HepG2 (cell line): ENCODE data around the gene NCAM2. TPM values are rescaled to one million over a fixed set of nuclear protein-coding genes. Genes with fewer than 3 reads are reported as not detected.

ENCODE experiments used
- ATAC-seq: fragments of 200-7000 bp; cut with Tn5 transposase; 3 replicates; pipeline ENCODE4 v1.9.1; 2020; ENCODE audit warnings: mild to moderate bottlenecking, moderate library complexity
- BruUV-seq: library from RNA; stranded (reverse); fragments of 400-500 nt; replicated peaks from 2 replicates; lab custom pipeline; 2021; lab: Mats Ljungman, UMichigan
- CTCF ChIA-PET: fragments of 300-600 bp; formaldehyde crosslinking; extraction: SDS; loops from one replicate; lab custom pipeline; 2021; ENCODE audit warnings: low total read pairs, inconsistent platforms, low intra/inter-chr PET ratio; lab: Yijun Ruan, JAX
- POLR2A ChIA-PET: fragments of 350-600 bp; sonication (Branson Sonifier 250); formaldehyde crosslinking; loops from one replicate; lab custom pipeline; 2020; ENCODE audit warnings: antibody characterized with exemption, inconsistent platforms; lab: Yijun Ruan, JAX
- DNase-seq: peaks from one replicate; pipeline ENCODE4 v3.0.0-alpha.2; 2015; ENCODE audit warnings: low spot score
- FAIRE-seq: peaks from 3 replicates; lab custom pipeline; 2011; peaks lifted over from hg19 to GRCh38; lab: Jason Lieb, UNC
- H2AFZ ChIP-seq: one replicate; pipeline ENCODE4 v1.6.1; 2011; ENCODE audit warnings: low read length, inconsistent platforms
- H3K27ac ChIP-seq: fragments of 300-600 bp; 3 replicates; pipeline ENCODE4 v1.8.0; 2011; ENCODE audit warnings: mixed run types, mild to moderate bottlenecking, mixed read lengths, low read length, inconsistent platforms; ENCODE audit not compliant: insufficient read depth; ENCODE audit errors: extremely low read length
- H3K27me3 ChIP-seq, 2 experiments: fragments of 200-600 bp in 1 of 2; 2 replicates in 1 of 2; 3 replicates in 1 of 2; pipeline versions ENCODE4 v1.6.0 to v1.8.0; 2011; ENCODE audit warnings: low read length in 2 of 2, mild to moderate bottlenecking in 2 of 2, moderate library complexity in 2 of 2, inconsistent platforms in 1 of 2; ENCODE audit not compliant: insufficient read depth in 2 of 2, control insufficient read depth in 1 of 2
- H3K36me3 ChIP-seq, 2 experiments: fragments of 200-600 bp in 1 of 2; replicated peaks in 1 of 2; 2 replicates in 1 of 2; 3 replicates in 1 of 2; pipeline versions ENCODE4 v1.5.1 to v1.8.0; 2011; ENCODE audit warnings: low read length in 2 of 2, inconsistent platforms in 1 of 2; ENCODE audit not compliant: insufficient read depth in 2 of 2, control insufficient read depth in 1 of 2
- H3K4me1 ChIP-seq: 2 replicates; pipeline ENCODE4 v1.5.1; 2012; ENCODE audit warnings: low read length, inconsistent platforms; ENCODE audit not compliant: insufficient read depth
- H3K4me2 ChIP-seq: 2 replicates; pipeline ENCODE4 v1.6.0; 2011; ENCODE audit warnings: low read depth, low read length, inconsistent platforms
- H3K4me3 ChIP-seq, 3 experiments: fragments of 200-600 bp in 1 of 3; sonication (generic), shearing (Covaris generic) in 1 of 3; replicated peaks in 1 of 3; 2 replicates each; pipeline ENCODE4 v1.5.1; 2011 to 2016; ENCODE audit warnings: low read length in 3 of 3, inconsistent platforms in 2 of 3, low read depth in 2 of 3, mild to moderate bottlenecking in 2 of 3, control low read depth in 1 of 3, mixed read lengths in 1 of 3; ENCODE audit not compliant: insufficient read depth in 1 of 3
- H3K79me2 ChIP-seq: one replicate; pipeline ENCODE4 v1.6.1; 2011; ENCODE audit warnings: low read length, inconsistent platforms; ENCODE audit not compliant: insufficient read depth
- H3K9ac ChIP-seq: 2 replicates; pipeline ENCODE4 v1.6.0; 2011; ENCODE audit warnings: mild to moderate bottlenecking, low read depth, low read length, inconsistent platforms; ENCODE audit not compliant: insufficient read depth
- H3K9me3 ChIP-seq: 2 replicates; pipeline ENCODE4 v1.5.1; 2012; ENCODE audit warnings: mild to moderate bottlenecking, low read length
- H4K20me1 ChIP-seq: 2 replicates; pipeline ENCODE4 v1.6.0; 2011; ENCODE audit warnings: inconsistent platforms, mild to moderate bottlenecking, low read length, moderate library complexity; ENCODE audit not compliant: insufficient read depth
- AHR ChIP-seq: IDR thresholded peaks from 2 replicates; pipeline ENCODE4 v1.6.1; 2018; ENCODE audit warnings: missing genetic modification reagents, missing compliant biosample characterization
- HES4 ChIP-seq: sonication (generic); formaldehyde crosslinking; IDR thresholded peaks from 2 replicates; pipeline ENCODE4 v1.9.0; 2021; ENCODE audit warnings: mild to moderate bottlenecking, missing genetic modification reagents, borderline replicate concordance
- IKZF1 ChIP-seq: fragments of 450-650 bp; IDR thresholded peaks from 2 replicates; pipeline ENCODE4 v1.7.1; 2016
- KAT7 ChIP-seq: IDR thresholded peaks from 2 replicates; pipeline ENCODE4 v1.6.1; 2018; ENCODE audit warnings: borderline replicate concordance, missing compliant biosample characterization
- MAFG ChIP-seq: sonication (generic); formaldehyde crosslinking; IDR thresholded peaks from 2 replicates; pipeline ENCODE4 v1.5.1; 2020; ENCODE audit warnings: mild to moderate bottlenecking, missing genetic modification reagents
- MEF2D ChIP-seq: sonication (generic); formaldehyde crosslinking; IDR thresholded peaks from 2 replicates; pipeline ENCODE4 v1.5.1; 2020; ENCODE audit warnings: mild to moderate bottlenecking, missing genetic modification reagents
- PITX1 ChIP-seq: sonication (generic); formaldehyde crosslinking; IDR thresholded peaks from 2 replicates; pipeline ENCODE4 v1.5.1; 2020; ENCODE audit warnings: mild to moderate bottlenecking, missing genetic modification reagents
- WIZ ChIP-seq: sonication (generic); formaldehyde crosslinking; IDR thresholded peaks from 2 replicates; pipeline ENCODE4 v1.5.1; 2020; ENCODE audit warnings: mild to moderate bottlenecking, missing genetic modification reagents
- ZNF343 ChIP-seq: sonication (generic); formaldehyde crosslinking; IDR thresholded peaks from 2 replicates; pipeline ENCODE4 v1.4.0; 2020; ENCODE audit warnings: mild to moderate bottlenecking, missing genetic modification reagents
- ZNF567 ChIP-seq: sonication (generic); formaldehyde crosslinking; IDR thresholded peaks from 2 replicates; pipeline ENCODE4 v1.8.1; 2023; ENCODE audit warnings: mild to moderate bottlenecking, missing genetic modification reagents, borderline replicate concordance
- WGBS: methylation state at CpG from one replicate; pipeline ENCODE4 v1.1.6; 2017; ENCODE audit warnings: low lambda C conversion rate; 5-methylcytosine and 5-hydroxymethylcytosine counted together
- in situ Hi-C: cut with HindIII; loops from 2 replicates; pipeline ENCODE4 v1.10.0; 2017; ENCODE audit warnings: low pct_unique_long_range_greater_than_20kb; ENCODE audit not compliant: extremely low pct_ligation_motif_present
- intact Hi-C: fragments of 100-400 bp; cut with micrococcal nuclease; formaldehyde crosslinking; loops from one replicate; pipeline ENCODE4 v1.10.0; 2022; ENCODE audit not compliant: unreplicated experiment
- polyA plus RNA-seq, 8 experiments: library from polyadenylated mRNA; depleted of rRNA in 3 of 8; stranded (reverse) in 7 of 8; unstranded in 1 of 8; fragments of >200 nt; fragmentation: Illumina TruSeq in 4 of 8; extraction: Trizol in 4 of 8; gene quantifications; 2 replicates each; pipeline versions ENCODE4 v1.2.1 to v1.2.3, GENCODE V29; 2011 to 2016; ENCODE audit warnings: low read depth in 4 of 8, missing spikeins in 1 of 8, mixed read lengths in 1 of 8; ENCODE audit not compliant: insufficient read depth in 1 of 8
- total RNA-seq, 5 experiments: library from RNA; depleted of rRNA; stranded (reverse); fragments of >200 nt; fragmentation: Illumina TruSeq; extraction: Trizol; gene quantifications; 2 replicates each; pipeline ENCODE4 v1.2.3, GENCODE V29; 2016; ENCODE audit warnings: low read depth in 1 of 5
- TF ChIP-seq, protein P1 (sequence below): IDR thresholded peaks from 2 replicates; pipeline ENCODE4 v1.6.1; 2016; ENCODE audit warnings: low read depth, missing genetic modification reagents, missing compliant biosample characterization
- TF ChIP-seq, protein P2 (sequence below): sonication (generic); formaldehyde crosslinking; IDR thresholded peaks from 2 replicates; pipeline ENCODE4 v1.4.0; 2020; ENCODE audit warnings: mild to moderate bottlenecking, missing genetic modification reagents
- TF ChIP-seq, protein P3 (sequence below): sonication (generic); formaldehyde crosslinking; IDR thresholded peaks from 2 replicates; pipeline ENCODE4 v1.5.0; 2020; ENCODE audit warnings: mild to moderate bottlenecking, missing genetic modification reagents

NCAM2 gene
- total and polyA plus RNA-seq, 2 of the 13 experiments (the other 11 are each of a cell fraction or from before 2014, with no cell fraction given) = not detected

DNA sequence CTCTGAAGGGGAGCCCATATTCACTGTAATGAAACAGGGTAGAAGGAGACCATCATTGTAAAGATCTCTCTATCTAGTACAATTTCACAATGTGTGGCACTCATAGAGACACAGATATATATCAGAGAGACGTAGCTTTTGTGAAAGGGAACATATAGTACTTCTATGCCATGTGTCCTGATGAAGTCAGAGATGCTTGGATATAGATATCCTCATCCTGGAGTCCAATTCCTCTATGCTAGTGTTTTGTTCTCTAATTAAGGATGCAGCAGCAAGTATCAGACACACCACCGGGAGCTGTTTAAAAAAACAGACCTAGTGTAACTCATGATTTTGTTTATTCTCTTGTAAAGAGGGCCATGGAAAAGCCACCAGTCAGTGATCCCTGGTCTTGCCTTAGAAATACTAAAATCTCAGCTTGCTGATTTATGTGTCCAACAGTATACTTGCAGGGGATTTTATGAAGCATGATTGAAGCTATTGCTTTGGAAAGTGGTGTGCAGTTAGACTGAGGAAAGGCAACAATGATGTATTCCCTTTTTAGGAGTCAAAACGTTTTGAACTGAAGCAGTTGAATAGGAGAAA, 2.5 kb downstream of the NCAM2 start:
- Histone ChIP-seq H4K20me1 (no peaks in the 10 kb centered on the region), H3K79me2 (no peaks in the 10 kb centered on the region), H3K9ac (no peak overlapping the region), H2AFZ (no peak overlapping the region), H3K27ac (no peak overlapping the region), H3K9me3 (no peaks in the 10 kb centered on the region), H3K4me1 (no peaks in the 10 kb centered on the region), H3K4me2 (no peak overlapping the region), H3K27me3 (peaks cover 0 to 6% of the 10 kb centered on the region in 2 experiments; a peak in 1 of 5 replicates), H3K4me3 (no peak overlapping the region), H3K36me3 (no peaks in the 10 kb centered on the region)
- ChIA-PET POLR2A (no interaction called here), CTCF (no interaction called here)
- WGBS = 0% methylated on average over 3 of the region's 3 CpGs
- DNase-seq (no peak), FAIRE-seq (no peak), ATAC-seq (no peak)
- in situ Hi-C loops = loop anchor here (5.0 kb wide), 1 partner anchor 1792 kb away; no protein-coding TSS in a partner anchor
- no TSS peak for BruUV-seq
- intact Hi-C loops = no loop called here
- TF ChIP-seq, protein P1, sequence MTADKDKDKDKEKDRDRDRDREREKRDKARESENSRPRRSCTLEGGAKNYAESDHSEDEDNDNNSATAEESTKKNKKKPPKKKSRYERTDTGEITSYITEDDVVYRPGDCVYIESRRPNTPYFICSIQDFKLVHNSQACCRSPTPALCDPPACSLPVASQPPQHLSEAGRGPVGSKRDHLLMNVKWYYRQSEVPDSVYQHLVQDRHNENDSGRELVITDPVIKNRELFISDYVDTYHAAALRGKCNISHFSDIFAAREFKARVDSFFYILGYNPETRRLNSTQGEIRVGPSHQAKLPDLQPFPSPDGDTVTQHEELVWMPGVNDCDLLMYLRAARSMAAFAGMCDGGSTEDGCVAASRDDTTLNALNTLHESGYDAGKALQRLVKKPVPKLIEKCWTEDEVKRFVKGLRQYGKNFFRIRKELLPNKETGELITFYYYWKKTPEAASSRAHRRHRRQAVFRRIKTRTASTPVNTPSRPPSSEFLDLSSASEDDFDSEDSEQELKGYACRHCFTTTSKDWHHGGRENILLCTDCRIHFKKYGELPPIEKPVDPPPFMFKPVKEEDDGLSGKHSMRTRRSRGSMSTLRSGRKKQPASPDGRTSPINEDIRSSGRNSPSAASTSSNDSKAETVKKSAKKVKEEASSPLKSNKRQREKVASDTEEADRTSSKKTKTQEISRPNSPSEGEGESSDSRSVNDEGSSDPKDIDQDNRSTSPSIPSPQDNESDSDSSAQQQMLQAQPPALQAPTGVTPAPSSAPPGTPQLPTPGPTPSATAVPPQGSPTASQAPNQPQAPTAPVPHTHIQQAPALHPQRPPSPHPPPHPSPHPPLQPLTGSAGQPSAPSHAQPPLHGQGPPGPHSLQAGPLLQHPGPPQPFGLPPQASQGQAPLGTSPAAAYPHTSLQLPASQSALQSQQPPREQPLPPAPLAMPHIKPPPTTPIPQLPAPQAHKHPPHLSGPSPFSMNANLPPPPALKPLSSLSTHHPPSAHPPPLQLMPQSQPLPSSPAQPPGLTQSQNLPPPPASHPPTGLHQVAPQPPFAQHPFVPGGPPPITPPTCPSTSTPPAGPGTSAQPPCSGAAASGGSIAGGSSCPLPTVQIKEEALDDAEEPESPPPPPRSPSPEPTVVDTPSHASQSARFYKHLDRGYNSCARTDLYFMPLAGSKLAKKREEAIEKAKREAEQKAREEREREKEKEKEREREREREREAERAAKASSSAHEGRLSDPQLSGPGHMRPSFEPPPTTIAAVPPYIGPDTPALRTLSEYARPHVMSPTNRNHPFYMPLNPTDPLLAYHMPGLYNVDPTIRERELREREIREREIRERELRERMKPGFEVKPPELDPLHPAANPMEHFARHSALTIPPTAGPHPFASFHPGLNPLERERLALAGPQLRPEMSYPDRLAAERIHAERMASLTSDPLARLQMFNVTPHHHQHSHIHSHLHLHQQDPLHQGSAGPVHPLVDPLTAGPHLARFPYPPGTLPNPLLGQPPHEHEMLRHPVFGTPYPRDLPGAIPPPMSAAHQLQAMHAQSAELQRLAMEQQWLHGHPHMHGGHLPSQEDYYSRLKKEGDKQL = no peak
- TF ChIP-seq WIZ (CRISPR knock-in tag) (no peak), MAFG (CRISPR knock-in tag) (no peak), ZNF343 (CRISPR knock-in tag) (no peak), AHR (CRISPR knock-in tag) (no peak), PITX1 (CRISPR knock-in tag) (no peak), ZNF567 (CRISPR knock-in tag) (no peak), MEF2D (CRISPR knock-in tag) (no peak), HES4 (CRISPR knock-in tag) (no peak), KAT7 (CRISPR knock-in tag) (no peak), IKZF1 (no peak)
- TF ChIP-seq, protein P2, sequence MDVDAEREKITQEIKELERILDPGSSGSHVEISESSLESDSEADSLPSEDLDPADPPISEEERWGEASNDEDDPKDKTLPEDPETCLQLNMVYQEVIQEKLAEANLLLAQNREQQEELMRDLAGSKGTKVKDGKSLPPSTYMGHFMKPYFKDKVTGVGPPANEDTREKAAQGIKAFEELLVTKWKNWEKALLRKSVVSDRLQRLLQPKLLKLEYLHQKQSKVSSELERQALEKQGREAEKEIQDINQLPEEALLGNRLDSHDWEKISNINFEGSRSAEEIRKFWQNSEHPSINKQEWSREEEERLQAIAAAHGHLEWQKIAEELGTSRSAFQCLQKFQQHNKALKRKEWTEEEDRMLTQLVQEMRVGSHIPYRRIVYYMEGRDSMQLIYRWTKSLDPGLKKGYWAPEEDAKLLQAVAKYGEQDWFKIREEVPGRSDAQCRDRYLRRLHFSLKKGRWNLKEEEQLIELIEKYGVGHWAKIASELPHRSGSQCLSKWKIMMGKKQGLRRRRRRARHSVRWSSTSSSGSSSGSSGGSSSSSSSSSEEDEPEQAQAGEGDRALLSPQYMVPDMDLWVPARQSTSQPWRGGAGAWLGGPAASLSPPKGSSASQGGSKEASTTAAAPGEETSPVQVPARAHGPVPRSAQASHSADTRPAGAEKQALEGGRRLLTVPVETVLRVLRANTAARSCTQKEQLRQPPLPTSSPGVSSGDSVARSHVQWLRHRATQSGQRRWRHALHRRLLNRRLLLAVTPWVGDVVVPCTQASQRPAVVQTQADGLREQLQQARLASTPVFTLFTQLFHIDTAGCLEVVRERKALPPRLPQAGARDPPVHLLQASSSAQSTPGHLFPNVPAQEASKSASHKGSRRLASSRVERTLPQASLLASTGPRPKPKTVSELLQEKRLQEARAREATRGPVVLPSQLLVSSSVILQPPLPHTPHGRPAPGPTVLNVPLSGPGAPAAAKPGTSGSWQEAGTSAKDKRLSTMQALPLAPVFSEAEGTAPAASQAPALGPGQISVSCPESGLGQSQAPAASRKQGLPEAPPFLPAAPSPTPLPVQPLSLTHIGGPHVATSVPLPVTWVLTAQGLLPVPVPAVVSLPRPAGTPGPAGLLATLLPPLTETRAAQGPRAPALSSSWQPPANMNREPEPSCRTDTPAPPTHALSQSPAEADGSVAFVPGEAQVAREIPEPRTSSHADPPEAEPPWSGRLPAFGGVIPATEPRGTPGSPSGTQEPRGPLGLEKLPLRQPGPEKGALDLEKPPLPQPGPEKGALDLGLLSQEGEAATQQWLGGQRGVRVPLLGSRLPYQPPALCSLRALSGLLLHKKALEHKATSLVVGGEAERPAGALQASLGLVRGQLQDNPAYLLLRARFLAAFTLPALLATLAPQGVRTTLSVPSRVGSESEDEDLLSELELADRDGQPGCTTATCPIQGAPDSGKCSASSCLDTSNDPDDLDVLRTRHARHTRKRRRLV (CRISPR knock-in tag) = no peak
- TF ChIP-seq, protein P3, sequence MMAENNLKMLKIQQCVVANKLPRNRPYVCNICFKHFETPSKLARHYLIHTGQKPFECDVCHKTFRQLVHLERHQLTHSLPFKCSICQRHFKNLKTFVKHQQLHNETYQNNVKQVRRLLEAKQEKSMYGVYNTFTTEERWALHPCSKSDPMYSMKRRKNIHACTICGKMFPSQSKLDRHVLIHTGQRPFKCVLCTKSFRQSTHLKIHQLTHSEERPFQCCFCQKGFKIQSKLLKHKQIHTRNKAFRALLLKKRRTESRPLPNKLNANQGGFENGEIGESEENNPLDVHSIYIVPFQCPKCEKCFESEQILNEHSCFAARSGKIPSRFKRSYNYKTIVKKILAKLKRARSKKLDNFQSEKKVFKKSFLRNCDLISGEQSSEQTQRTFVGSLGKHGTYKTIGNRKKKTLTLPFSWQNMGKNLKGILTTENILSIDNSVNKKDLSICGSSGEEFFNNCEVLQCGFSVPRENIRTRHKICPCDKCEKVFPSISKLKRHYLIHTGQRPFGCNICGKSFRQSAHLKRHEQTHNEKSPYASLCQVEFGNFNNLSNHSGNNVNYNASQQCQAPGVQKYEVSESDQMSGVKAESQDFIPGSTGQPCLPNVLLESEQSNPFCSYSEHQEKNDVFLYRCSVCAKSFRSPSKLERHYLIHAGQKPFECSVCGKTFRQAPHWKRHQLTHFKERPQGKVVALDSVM (CRISPR knock-in tag) = no peak
